OCI-LY7 (cell line): ENCODE data around the gene ZIM2. TPM values are rescaled to one million over a fixed set of nuclear protein-coding genes. Genes with fewer than 3 reads are reported as not detected.

Experiments
- BruUV-seq: library from RNA; stranded (reverse); fragments of 400-500 nt; replicated peaks from 2 replicates; lab custom pipeline; 2021; lab: Mats Ljungman, UMichigan
- CTCF ChIA-PET: fragments of 300-600 bp; sonication (Branson Sonifier 250); formaldehyde crosslinking; loops from one replicate; lab custom pipeline; 2022; ENCODE audit warnings: antibody characterized with exemption; ENCODE audit not compliant: unreplicated experiment; lab: Charles Lee
- POLR2A ChIA-PET: fragments of 300-600 bp; sonication (Branson Sonifier 250); formaldehyde crosslinking; loops from one replicate; lab custom pipeline; 2022; ENCODE audit warnings: antibody characterized with exemption; lab: Charles Lee
- DNase-seq: peaks from one replicate; pipeline ENCODE4 v3.0.0-alpha.2; 2015; ENCODE audit warnings: low spot score
- H2AFZ ChIP-seq: fragments of 200-600 bp; sonication (generic), shearing (Covaris generic); 2 replicates; pipeline ENCODE4 v1.6.1; 2014; ENCODE audit warnings: mild to moderate bottlenecking, antibody characterized with exemption, low read length, moderate library complexity
- H3K27ac ChIP-seq: fragments of 200-600 bp; sonication (generic); 2 replicates; pipeline ENCODE4 v1.5.1; 2014; ENCODE audit warnings: mixed run types, low read depth, mild to moderate bottlenecking, moderate library complexity, low read length, inconsistent platforms; ENCODE audit not compliant: poor library complexity, severe bottlenecking
- H3K36me3 ChIP-seq: fragments of 200-600 bp; sonication (generic); 2 replicates; pipeline ENCODE4 v1.6.1; 2014; ENCODE audit warnings: mild to moderate bottlenecking, antibody characterized with exemption, low read length, moderate library complexity, mixed read lengths; ENCODE audit not compliant: insufficient read depth
- H3K4me1 ChIP-seq: fragments of 200-600 bp; sonication (generic); 2 replicates; pipeline ENCODE4 v1.5.1; 2014; ENCODE audit warnings: mild to moderate bottlenecking, low read length; ENCODE audit not compliant: insufficient read depth, poor library complexity, severe bottlenecking
- H3K4me2 ChIP-seq: fragments of 200-600 bp; sonication (generic); 2 replicates; pipeline ENCODE4 v1.6.1; 2014; ENCODE audit warnings: mild to moderate bottlenecking, low read length
- H3K4me3 ChIP-seq: fragments of 200-600 bp; sonication (generic); 2 replicates; pipeline ENCODE4 v1.5.1; 2014; ENCODE audit warnings: mild to moderate bottlenecking, low read depth, low read length; ENCODE audit not compliant: poor library complexity, severe bottlenecking
- H3K79me2 ChIP-seq: fragments of 200-600 bp; sonication (generic); 2 replicates; pipeline ENCODE4 v1.6.1; 2016; ENCODE audit warnings: low read depth, mild to moderate bottlenecking, low read length, moderate library complexity, mixed read lengths; ENCODE audit not compliant: insufficient read depth
- H3K9me2 ChIP-seq: fragments of 200-600 bp; sonication (generic); 2 replicates; pipeline ENCODE4 v1.6.1; 2016; ENCODE audit warnings: mild to moderate bottlenecking, low read length, mixed read lengths; ENCODE audit not compliant: insufficient read depth
- H3K9me3 ChIP-seq: fragments of 200-600 bp; sonication (generic); 2 replicates; pipeline ENCODE4 v1.6.1; 2014; ENCODE audit warnings: mild to moderate bottlenecking, mixed run types, low read length, mixed read lengths
- H4K20me1 ChIP-seq: fragments of 200-600 bp; sonication (generic); 2 replicates; pipeline ENCODE4 v1.6.1; 2014; ENCODE audit warnings: mild to moderate bottlenecking, antibody characterized with exemption, low read length, moderate library complexity, mixed read lengths; ENCODE audit not compliant: insufficient read depth
- CTCF ChIP-seq: fragments of 200-600 bp; sonication (generic); conservative IDR thresholded peaks from 2 replicates; pipeline ENCODE4 v1.5.1; 2014; ENCODE audit warnings: mild to moderate bottlenecking, antibody characterized with exemption, low read length, moderate library complexity, mixed read lengths
- EZH2phosphoT487 ChIP-seq: fragments of 200-600 bp; sonication (generic); IDR thresholded peaks from 2 replicates; pipeline ENCODE4 v1.6.1; 2018; ENCODE audit warnings: low read depth, borderline replicate concordance, mild to moderate bottlenecking, mixed run types, antibody characterized with exemption, low read length, moderate library complexity, mixed read lengths
- intact Hi-C: fragments of 100-400 bp; cut with micrococcal nuclease; formaldehyde crosslinking; loops from one replicate; pipeline ENCODE4 v1.10.0; 2022; ENCODE audit not compliant: unreplicated experiment
- total RNA-seq, 2 experiments: library from RNA; depleted of rRNA in 1 of 2; stranded (reverse); fragments of >200 nt in 1 of 2; shearing (Covaris generic) in 1 of 2; gene quantifications; 2 replicates each; pipeline ENCODE4 v1.2.3, GENCODE V29; 2014 to 2022

The ZIM2 gene
- total RNA-seq, 2 experiments from 2014 or later: not detected

GRCh38 chr19:56838024-56838908, 2.3 kb downstream of the ZIM2 start:
- 0 out of 2 replicates have a peak, but pooled peaks cover 7% of the 10 kb centered on the region for H3K9me3 ChIP-seq
- no peak overlapping the region for H3K27ac ChIP-seq
- no peaks in the 10 kb centered on the region for H3K9me2 ChIP-seq
- H3K36me3 ChIP-seq: no peaks in the 10 kb centered on the region
- intact Hi-C loops: no loop called here
- H3K79me2 ChIP-seq: no peaks in the 10 kb centered on the region
- H3K4me3 ChIP-seq: no peak overlapping the region
- TF ChIP-seq EZH2phosphoT487 (no peak), CTCF (no peak)
- DNase-seq: no peak
- ChIA-PET CTCF (no interaction called here), POLR2A (no interaction called here)
- BruUV-seq: no TSS peak
- H2AFZ ChIP-seq: no peak overlapping the region
- no peak overlapping the region for H3K4me2 ChIP-seq
- no peaks in the 10 kb centered on the region for H4K20me1 ChIP-seq
- H3K4me1 ChIP-seq: no peaks in the 10 kb centered on the region

GRCh38 chr19:56837492-56838023, 3.0 kb downstream of the ZIM2 start:
- DNase-seq: no peak
- H3K4me2 ChIP-seq: no peak overlapping the region
- intact Hi-C loops: no loop called here

More at GRCh38 chr19:56837492-56838023, 3.0 kb downstream of the ZIM2 start:
- H2AFZ ChIP-seq: no peak overlapping the region
- H3K4me1 ChIP-seq: no peaks in the 10 kb centered on the region
- POLR2A ChIA-PET: no interaction called here
- TF ChIP-seq CTCF: peak; percentile 63
- no peak for TF ChIP-seq EZH2phosphoT487
- no peaks in the 10 kb centered on the region for H4K20me1 ChIP-seq
- no peak overlapping the region for H3K4me3 ChIP-seq
- no peaks in the 10 kb centered on the region for H3K36me3 ChIP-seq
- no peaks in the 10 kb centered on the region for H3K9me2 ChIP-seq
- no peaks in the 10 kb centered on the region for H3K79me2 ChIP-seq
- CTCF ChIA-PET: no interaction called here
- BruUV-seq: no TSS peak
- 0 out of 2 replicates have a peak, but pooled peaks cover 7% of the 10 kb centered on the region for H3K9me3 ChIP-seq
- no peak overlapping the region for H3K27ac ChIP-seq
